GM19240 (cell line): Measurements from ENCODE around the gene FLVCR1.

Source experiments
- DNase-seq: peaks from one replicate; pipeline ENCODE4 v3.0.0; 2011; ENCODE audit warnings: low spot score; ENCODE audit not compliant: insufficient read length

FLVCR1 gene

DNA sequence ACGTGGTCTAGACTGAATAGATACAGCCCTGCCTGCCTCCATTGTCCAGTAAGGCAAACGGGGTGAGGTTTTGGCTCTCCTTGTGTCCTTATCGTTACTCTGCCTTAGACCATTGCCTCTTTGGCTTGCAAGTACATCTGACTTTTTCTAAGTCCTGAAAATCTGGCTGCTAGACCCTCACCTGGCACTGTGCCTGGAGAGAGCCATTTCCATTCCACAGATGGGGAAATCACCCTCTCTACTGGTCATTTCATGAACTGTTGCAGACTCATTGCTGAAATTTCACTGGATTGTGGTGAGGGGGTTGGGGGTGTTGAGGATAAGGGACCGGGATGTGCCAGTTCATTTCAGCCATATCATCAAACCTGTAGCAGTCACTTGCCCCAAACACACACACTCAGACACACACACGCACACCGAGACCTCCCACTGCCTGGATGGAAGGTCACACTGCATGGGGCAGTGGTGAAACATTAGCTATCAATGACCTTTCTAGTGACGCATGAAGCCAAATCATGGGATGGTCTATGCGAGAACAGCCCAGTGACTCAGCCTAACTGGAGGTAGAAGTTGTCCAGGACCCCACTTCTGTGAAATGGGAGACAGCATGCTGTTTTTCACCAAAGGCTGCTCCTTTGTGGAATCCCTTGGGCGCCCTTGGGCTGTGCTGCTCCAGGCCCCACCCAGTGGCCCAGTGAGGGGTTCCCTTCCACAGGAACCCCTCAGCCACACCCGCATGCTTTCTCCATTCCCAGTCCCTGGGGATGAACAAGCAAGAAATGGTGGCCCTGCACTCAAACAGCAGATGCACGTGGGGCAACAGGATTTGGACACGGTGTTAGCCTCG, 57.4 kb downstream of the FLVCR1 start:
- no peak for DNase-seq

DNA sequence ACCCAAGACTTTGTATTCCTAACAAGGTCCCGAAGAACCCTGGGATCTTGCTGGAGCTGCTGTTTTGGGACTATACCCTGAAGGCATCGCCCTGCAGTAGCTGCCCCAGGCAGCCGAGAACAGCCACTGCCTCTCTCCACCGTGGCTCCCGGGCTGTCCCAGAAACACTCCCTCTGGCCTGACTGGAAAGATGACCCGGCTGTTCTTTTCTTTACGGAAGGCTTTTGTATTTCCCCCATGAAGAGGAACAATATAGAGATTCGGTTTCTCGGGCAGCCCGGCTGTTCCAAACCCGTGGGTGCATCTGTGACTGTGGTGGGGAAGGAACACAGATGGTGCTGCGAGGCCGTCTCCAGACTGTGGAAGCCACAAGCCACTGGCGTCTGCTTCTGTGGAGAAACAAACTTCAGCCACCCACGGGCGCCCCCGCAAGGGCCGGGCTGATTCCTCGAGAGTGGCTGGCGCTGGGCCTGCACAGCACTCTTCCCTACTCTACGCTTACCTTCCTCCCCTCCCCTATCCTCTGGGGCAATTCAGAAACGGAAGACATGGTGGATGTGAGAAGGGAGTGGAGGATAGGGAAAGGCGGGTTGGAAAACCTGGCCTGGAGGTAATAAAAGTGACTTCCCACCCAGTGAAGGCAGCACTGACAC, 58.5 kb downstream of the FLVCR1 start:
- DNase-seq = no peak

DNA sequence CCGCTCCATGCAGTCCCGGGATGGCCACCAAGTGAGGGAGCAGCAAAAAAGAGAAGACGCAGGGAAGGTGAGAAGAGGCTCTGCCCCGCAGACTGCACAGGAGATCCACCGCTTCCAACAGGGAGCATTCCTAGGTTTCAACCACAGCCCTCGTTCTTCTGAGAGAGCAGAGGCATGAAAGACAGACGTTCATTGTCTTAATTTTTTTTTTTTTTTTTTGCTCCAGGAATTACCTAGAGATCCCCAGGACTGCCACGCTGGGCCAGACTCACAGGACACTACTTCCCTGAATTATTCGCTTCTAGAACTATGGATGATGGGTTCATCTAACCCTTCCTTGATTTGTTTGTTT, 59.0 kb downstream of the FLVCR1 start:
- no peak for DNase-seq

DNA sequence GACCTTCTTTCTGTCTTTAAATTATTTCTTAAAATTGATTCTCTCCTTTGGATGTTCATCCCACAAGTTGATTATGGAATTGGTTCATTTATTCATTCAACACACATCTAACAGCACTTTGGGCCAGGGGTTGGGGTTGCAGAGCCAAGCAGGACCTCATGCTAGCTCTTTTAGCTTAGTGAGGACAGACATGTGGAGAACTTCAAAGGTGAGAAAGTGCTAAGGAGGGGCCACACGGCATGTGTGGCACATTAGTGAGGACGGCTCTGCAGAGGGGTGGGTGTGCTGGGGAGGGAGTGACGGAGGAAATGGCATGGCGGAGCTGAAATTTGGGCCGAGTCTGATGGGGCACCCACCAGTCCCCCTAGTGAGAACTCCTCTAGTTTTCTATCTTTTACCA, 59.8 kb downstream of the FLVCR1 start:
- no peak for DNase-seq

DNA sequence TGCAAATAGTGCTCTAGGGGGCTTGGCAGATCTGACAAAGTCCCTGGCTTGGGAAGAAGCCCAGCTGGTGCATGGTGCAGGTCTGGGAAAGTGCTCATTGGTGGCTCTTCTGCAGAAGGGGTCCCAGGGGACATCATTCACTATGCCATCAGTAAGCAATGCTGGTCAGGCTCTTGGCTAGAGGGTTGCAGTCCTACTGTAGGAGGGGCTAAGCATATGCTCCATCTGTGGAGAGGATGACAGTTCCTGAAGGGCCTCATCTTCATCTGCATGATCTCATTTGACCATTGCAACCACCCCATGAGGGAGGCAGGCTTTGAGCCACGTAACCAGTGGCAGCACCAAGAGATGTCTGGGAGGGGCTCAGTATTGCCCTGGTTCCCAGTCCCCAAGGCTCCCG, 60.7 kb downstream of the FLVCR1 start:
- DNase-seq = no peak

DNA sequence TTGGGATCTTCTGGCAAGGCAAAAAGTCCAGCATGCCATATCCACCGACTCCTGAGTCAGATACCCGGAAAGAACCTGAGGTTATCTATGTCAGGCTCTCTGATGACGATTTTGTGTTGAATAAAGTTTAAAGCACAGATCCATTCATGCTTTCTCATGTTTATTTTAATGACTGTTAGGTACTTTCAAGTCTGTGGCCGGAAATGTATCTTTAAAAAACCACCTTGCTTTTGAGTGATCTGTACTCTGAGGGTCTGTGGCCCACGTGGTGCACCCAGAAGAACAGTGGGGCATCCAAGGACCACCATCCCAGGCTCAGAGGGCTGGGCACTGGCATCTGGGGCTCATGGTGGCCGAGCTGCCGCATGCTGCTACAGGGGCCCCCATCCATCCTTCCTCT, 62.2 kb downstream of the FLVCR1 start:
- DNase-seq = no peak

DNA sequence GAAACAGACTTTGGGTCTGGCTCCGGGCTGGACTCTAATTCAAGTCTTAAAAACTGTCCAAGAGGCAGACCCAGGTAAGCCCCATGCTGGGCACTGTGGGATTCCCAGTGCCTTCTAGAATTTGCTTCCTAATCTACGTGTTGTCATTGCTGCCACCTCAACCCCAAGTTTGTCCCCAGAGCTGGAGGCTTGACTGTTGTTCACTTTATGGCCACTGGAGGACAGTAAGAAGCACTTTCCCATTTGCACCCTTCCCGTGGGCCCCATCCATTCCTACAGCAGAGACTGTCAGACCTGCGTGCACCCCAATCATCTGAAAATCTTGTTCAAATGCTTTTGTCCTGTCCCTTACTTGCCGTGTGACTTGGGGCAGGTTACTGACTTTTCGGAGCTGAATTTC, 62.8 kb downstream of the FLVCR1 start:
- DNase-seq = no peak

DNA sequence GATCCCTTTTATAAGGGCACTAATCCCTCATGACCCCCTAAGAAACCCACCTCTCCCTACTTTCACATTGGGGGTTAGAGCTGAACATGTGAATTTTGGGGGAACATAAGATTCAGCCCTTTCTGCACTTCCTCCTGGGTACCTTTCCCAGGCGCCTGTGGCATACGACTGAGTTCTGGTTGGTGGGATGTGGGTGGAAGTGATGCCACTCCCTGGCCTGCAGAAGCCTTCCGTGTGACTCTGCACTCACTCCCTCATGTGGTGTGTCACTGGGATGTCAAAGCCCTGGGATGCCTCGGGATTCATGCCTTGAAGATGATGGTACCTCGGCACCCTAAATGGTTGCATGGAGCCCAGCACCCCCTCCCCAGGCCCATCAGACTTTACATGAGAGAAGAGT, 63.9 kb downstream of the FLVCR1 start:
- DNase-seq = no peak

DNA sequence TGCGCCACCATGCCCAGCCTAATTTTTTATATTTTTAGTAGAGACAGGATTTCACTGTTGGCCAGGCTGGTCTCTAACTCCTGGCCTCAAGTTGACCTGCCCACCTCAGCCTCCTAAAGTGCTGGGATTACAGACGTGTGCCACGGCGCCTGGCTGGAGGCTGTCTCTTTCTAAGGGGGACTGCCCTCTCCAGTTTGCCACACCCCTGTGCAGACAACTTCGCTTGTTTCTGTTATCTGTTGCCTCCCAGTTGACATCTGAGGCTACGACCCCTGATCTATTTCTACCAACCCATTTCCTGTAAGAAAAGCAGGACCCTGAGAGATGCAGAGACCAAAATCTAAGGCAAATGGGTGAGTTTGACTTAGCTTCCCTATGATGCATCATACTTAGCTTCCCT, 68.3 kb downstream of the FLVCR1 start:
- DNase-seq = no peak

DNA sequence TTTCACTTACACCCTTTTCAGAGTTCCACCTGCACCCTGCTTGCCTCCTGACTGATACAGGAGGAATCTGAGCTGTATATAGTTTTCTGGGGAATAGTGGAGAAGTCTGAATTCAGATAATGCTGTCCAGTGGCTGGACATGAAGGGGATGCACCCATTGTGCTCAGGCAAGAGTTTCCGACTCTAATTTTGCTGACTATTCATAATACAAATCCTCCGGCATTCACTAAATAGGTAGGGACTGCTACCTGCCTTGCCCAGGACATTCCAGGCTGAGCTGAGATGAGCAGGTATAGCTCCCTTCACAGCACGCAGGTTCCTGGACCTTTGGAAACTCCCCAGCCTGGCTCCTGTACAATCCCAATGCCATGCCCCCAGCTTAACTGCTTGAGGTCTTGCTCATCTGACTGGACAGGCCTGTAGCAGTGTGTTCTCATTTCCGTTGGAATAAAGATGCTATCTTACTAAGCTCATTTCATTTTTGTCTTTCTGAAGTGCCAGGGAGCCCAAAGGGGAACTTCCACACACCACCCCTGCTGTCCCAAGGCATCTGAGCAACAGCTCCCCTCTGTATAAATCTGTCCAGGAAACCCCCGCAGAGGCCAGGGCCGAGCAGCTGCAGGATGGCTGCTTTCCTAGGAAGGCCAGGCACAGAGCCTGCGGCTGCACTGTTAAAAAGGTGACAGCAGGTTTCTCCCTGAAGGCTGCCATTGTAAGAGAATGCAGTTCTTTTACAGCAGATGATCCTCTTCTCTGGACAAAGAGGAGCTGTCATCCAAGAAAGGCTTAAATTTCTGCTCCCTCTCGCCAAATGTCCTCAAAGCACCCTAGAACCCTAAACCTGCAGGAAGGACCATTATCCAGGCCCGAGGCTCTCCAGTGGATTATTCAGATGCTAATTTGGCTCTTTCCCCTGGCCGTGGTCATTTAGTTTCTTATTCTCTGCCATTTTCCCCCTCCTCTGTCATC, 70.5 kb downstream of the FLVCR1 start:
- DNase-seq = no peak

DNA sequence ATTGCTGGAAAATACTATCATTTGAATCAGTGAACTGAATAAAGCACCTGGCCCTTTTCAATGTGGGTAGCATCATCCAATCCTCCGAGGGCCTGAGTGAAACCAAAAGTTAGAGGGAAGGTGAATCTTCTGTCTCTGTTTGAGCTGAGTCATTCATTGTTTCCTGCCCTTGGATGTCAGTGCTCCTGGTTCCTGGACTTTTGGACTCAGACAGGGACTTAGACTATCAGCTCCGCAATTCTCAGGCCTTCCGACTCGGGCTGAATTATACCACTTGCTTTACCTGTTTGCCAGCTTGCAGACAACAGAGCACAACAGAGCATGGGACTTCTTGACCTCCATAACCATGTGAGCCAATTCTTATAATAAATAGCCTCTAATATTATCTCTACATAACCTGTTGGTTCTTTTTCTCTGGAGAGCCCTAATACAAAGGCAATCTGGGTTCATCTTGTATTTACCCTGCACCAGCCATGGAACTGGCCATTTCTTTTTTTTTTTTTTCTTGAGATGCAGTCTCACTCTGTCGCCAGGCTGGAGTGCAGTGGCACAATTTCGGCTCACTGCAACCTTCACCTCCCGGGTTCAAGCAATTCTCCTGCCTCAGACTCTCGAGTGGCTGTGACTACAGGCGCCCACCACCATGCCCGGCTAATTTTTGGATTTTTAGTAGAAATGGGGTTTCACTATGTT, 73.1 kb downstream of the FLVCR1 start:
- no peak for DNase-seq

DNA sequence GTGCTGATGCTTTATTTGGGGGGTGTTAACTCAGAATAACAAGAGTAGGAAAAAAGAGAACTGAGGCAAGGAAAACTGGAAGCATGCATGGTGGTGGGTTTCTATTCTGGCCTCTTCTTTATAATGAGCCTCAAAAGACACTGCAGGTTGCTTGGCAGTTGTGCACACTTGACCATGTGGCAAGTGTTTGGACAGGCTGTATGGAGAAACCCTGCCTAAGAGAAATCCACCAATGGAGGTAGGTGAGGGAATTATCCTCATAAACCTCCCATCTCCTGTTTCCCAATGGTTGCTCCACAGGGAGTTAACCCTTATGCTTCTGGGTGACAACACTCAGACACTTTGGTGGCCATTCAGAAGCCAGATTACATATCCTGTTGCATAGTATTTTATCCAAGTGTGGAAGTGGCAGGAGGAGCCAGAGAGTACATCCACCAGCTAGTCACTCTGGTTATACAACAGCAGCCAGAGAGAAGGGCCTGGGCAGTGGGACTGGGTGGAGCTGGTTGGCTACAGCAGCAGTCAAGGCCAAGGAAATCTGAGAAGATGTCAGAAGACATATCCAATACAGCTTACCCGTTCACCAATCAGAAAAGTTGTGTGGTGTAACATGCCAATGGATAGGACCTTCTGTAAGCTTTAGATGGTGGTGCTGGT, 75.9 kb downstream of the FLVCR1 start:
- DNase-seq = no peak

DNA sequence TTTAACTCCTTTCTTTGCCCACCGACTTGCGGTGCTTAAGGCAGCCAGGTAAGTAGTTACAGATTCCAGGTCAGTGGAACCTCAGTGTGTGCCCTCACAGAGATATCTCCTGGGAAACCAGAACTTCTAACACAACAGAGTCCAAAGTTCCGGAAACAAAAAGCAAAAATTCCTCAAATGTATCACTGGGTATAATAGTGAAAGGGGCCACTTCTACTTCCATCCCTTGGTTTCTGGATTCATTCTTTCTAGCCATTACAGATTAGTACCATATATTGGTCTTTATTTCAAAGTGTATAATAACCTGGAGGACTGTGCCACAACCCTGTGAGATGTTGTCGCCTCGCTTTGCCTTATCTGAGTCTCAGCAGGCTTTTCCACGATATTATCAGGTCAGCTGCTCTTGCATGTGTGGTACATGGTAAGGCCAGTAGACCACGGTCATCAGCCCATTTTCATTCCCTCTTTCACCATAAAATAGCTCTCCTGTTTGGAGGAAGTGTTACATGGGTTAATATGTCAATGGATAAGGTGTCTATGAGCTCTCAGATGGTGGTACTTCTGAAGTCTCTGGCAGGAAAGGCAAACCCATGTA, 77.4 kb downstream of the FLVCR1 start:
- no peak for DNase-seq

DNA sequence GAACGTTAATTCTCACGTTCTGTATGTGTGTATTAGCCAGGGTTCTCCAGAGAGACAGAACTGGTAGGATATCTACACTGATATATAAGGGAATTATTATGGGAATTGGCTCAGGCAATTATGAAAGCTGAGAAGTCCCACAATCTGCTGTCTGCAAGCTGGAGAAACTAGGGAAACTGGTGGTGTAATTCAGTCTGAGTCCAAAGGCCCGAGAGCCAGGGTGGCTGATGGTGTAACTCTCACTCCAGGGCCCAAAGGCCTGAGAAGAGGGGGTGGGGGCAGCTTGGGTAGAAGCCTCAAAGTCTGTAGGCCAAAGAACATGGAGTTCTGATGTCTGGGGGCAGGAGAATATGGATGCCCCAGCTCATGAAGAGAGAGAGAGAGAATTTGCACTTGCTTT, 79.0 kb downstream of the FLVCR1 start:
- no peak for DNase-seq

DNA sequence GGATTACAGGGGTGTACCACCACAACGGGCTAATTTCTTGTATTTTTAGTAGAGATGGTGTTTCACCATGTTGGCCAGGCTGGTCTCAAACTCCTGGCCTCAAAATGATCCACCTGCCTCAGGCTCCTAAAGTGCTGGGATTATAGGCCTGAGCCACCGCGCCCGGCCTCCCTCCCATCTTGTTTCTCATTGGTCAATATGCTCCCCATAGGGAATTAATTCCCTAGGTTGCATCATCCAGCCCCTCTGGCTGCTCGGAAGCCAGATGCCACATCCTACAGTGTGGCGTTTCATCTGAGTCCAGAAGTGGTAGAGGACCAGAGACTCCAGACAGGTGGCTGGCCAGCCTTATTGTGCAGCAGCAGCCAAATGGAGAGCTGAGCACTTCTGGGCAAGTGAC, 80.8 kb downstream of the FLVCR1 start:
- DNase-seq = no peak

DNA sequence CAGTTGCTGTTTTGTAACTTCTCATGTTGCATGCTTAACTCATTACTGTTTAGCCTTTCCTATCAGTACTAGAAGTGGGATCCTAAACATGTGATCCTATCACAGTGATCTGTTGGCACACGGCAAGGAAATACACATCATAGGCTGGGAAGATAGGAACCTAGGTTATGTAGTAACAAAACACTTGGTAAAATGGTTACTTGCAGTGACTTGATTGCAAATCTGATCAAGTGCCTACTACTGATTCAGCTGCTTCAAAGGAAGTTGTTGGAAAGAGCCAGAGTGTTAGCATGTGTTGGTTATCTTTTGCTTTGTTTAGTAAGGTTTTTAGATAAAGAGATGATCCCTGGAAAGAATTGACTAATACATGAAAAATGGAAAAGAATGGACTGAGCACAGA, 83.4 kb downstream of the FLVCR1 start:
- no peak for DNase-seq

DNA sequence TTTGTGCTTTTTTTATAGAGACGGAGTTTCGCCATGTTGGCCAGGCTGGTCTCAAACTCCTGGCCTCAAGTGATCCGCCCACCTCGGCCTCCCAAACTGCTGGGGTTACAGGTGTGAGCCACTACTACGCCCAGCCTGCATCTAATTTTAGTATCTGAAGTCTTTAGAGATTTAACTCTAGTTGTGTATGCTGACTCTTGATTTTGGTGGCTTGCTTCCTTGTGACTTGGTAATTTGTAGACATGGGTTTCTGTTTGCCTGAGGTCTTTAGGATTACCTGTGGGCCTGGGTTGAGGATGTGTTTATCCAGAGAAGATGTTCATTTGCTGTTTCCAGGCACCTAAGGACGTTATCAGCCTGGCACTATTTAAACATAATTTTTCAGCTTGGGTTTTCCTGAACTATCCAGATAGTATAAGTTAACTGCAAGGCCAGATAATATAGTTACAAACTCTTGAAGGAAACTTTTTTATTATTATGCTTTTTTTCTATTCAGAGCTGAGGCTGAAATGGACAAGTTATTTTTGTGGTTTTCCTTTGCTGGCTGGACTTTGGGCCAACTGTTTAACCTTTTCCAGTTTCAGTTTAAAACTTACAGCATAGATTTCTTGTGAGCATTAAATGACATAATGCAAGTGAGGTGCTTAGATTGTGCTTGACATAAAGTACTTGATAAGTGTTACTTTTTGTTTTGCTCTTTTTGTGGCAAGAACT, 84.8 kb downstream of the FLVCR1 start:
- DNase-seq = no peak

DNA sequence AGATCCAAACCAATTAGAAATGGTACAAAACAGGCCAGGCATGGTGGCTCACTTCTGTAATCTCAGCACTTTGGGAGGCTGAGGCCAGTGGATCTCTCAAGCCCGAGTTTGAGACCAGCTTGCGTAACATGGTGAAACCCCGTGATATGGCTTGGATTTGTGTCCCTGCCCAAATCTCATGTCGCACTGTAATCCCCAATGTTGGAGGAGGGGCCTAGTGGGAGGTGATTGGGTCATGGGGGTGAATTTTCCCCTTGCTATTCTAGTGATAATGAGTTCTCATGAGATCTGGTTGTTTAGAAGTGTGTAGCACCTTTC, 85.3 kb downstream of the FLVCR1 start:
- no peak for DNase-seq

DNA sequence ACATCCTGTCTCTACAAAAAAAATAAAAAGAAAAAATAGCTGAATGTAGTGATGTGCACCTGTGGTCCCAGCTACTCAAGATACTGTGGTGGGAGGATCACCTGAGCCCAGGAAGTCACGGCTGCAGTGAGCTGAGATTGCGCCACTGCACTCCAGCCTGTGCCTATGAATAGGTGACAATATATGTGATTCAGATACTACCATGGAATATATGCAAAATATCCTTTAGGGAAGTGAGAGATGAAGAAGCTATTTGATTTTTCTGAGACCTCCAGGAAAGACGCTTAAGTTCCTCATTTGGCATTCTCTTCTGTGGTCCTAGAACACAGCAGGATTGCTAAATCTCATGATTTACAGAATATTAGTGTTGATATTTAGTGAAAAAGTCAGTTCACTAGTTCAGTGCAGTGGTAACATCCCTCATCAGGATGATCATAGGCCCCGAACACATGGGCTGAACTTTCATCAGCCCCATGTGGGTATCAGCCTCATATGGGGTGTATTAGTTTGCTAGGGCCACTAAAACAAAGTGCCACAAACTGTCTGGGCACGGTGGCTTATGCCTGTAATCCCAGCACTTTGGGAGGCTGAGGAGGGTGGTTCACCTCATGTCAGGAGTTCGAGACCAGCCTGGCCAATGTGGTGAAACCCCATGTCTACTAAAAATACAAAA, 86.3 kb downstream of the FLVCR1 start:
- no peak for DNase-seq

DNA sequence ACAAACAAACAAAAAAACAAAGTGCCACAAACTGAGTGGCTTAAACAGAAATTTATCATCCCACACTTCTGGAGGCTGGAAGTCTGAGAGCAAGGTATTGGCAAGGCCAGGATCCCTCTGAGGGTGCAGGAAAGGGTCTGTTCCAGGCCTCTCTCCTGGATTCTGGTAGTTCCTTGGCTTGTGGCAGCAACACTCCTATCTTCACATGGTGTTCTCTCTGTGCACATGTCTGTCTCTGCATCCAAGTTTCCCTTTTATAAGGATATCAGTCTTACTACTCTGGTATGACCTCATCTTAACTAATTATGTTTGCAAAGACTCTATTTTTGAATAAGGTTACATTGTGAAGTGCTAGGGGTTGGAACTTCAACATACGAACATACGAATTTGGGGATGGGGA, 87.0 kb downstream of the FLVCR1 start:
- no peak for DNase-seq
